Liver (tissue), 9 donors: ENCODE measurements around the gene GRID1. TPM values are rescaled to one million over a fixed set of nuclear protein-coding genes. Genes with fewer than 3 reads are reported as not detected.

Experiments used
- DNase-seq: peaks from one replicate; pipeline ENCODE4 v3.0.0-alpha.2; 2017; ENCODE audit warnings: low spot score
- H3K27ac ChIP-seq, 2 donors: one replicate each; pipeline ENCODE4 v1.7.0; 2013; ENCODE audit warnings: inconsistent platforms in 2 of 2, low read length in 2 of 2, control low read depth in 1 of 2, low read depth in 1 of 2, mild to moderate bottlenecking in 1 of 2
- H3K27me3 ChIP-seq, 4 donors: one replicate each; pipeline versions ENCODE4 v1.6.1 to v1.7.0; 2013; ENCODE audit warnings: low read length in 3 of 4, inconsistent platforms in 1 of 4, mild to moderate bottlenecking in 1 of 4, moderate library complexity in 1 of 4; ENCODE audit not compliant: control insufficient read depth in 4 of 4, insufficient read depth in 4 of 4
- H3K36me3 ChIP-seq, 4 donors: one replicate each; pipeline versions ENCODE4 v1.6.1 to v1.7.0; 2013; ENCODE audit warnings: low read length in 3 of 4, mild to moderate bottlenecking in 3 of 4, low read depth in 1 of 4, moderate library complexity in 1 of 4; ENCODE audit not compliant: control insufficient read depth in 4 of 4, insufficient read depth in 3 of 4
- H3K4me1 ChIP-seq, 4 donors: one replicate each; pipeline versions ENCODE4 v1.6.1 to v1.7.0; 2013; ENCODE audit warnings: low read length in 3 of 4, mild to moderate bottlenecking in 3 of 4, moderate library complexity in 1 of 4; ENCODE audit not compliant: control insufficient read depth in 4 of 4, insufficient read depth in 4 of 4
- H3K4me3 ChIP-seq, 3 donors: one replicate each; pipeline versions ENCODE4 v1.6.1 to v1.7.0; 2013; ENCODE audit warnings: low read length in 3 of 3, control low read depth in 1 of 3, low read depth in 1 of 3, mild to moderate bottlenecking in 1 of 3
- H3K9ac ChIP-seq, 2 donors: one replicate each; pipeline ENCODE4 v1.7.0; 2013; ENCODE audit warnings: low read length in 2 of 2, mild to moderate bottlenecking in 2 of 2, moderate library complexity in 2 of 2, control low read depth in 1 of 2, low read depth in 1 of 2
- H3K9me3 ChIP-seq, 4 donors: one replicate each; pipeline versions ENCODE4 v1.6.1 to v1.7.0; 2013; ENCODE audit warnings: low read length in 3 of 4; ENCODE audit not compliant: control insufficient read depth in 4 of 4
- ATF3 ChIP-seq: IDR thresholded peaks from 2 replicates; pipeline ENCODE4 v1.6.1; 2016; ENCODE audit warnings: antibody characterized with exemption
- CTCF ChIP-seq: fragments of 150-350 bp; IDR thresholded peaks from 2 replicates; pipeline ENCODE4 v1.5.1; 2017; ENCODE audit warnings: improper control_type of control experiment, low read depth, low read length; ENCODE audit not compliant: missing input control
- EGR1 ChIP-seq, 2 donors: IDR thresholded peaks; 2 replicates each; pipeline ENCODE4 v1.6.1; 2016 to 2018; ENCODE audit warnings: antibody characterized with exemption in 2 of 2, low read depth in 2 of 2
- FOXA1 ChIP-seq: IDR thresholded peaks from 2 replicates; pipeline ENCODE4 v1.6.1; 2016; ENCODE audit warnings: antibody characterized with exemption
- FOXA2 ChIP-seq: IDR thresholded peaks from 2 replicates; pipeline ENCODE4 v1.6.1; 2016; ENCODE audit warnings: antibody characterized with exemption
- GABPA ChIP-seq, 2 donors: IDR thresholded peaks in 1 of 2; conservative IDR thresholded peaks in 1 of 2; 2 replicates each; pipeline ENCODE4 v1.6.1; 2016; ENCODE audit warnings: antibody characterized with exemption in 2 of 2, mild to moderate bottlenecking in 1 of 2, moderate library complexity in 1 of 2
- HNF4A ChIP-seq, 2 donors: conservative IDR thresholded peaks; 2 replicates each; pipeline ENCODE4 v1.6.1; 2016; ENCODE audit warnings: antibody characterized with exemption in 2 of 2, mild to moderate bottlenecking in 2 of 2
- HNF4G ChIP-seq: IDR thresholded peaks from 2 replicates; pipeline ENCODE4 v1.6.1; 2016; ENCODE audit warnings: antibody characterized with exemption
- JUND ChIP-seq, 2 donors: IDR thresholded peaks; 2 replicates each; pipeline ENCODE4 v1.6.1; 2016; ENCODE audit warnings: antibody characterized with exemption in 2 of 2
- NR2F2 ChIP-seq: IDR thresholded peaks from 2 replicates; pipeline ENCODE4 v1.6.1; 2016; ENCODE audit warnings: antibody characterized with exemption
- RAD21 ChIP-seq, 2 donors: IDR thresholded peaks; 2 replicates each; pipeline ENCODE4 v1.6.1; 2016; ENCODE audit warnings: antibody characterized with exemption in 2 of 2, mild to moderate bottlenecking in 2 of 2
- RXRA ChIP-seq, 2 donors: IDR thresholded peaks; 2 replicates each; pipeline ENCODE4 v1.6.1; 2017 to 2018; ENCODE audit warnings: antibody characterized with exemption in 2 of 2, mild to moderate bottlenecking in 1 of 2
- SP1 ChIP-seq: IDR thresholded peaks from 2 replicates; pipeline ENCODE4 v1.6.1; 2018; ENCODE audit warnings: antibody characterized with exemption, mild to moderate bottlenecking
- TAF1 ChIP-seq: conservative IDR thresholded peaks from 2 replicates; pipeline ENCODE4 v1.6.1; 2016; ENCODE audit warnings: antibody characterized with exemption, mild to moderate bottlenecking
- YY1 ChIP-seq: IDR thresholded peaks from 2 replicates; pipeline ENCODE4 v1.6.1; 2016; ENCODE audit warnings: antibody characterized with exemption, mild to moderate bottlenecking
- ZBTB33 ChIP-seq: IDR thresholded peaks from 2 replicates; pipeline ENCODE4 v1.6.1; 2016; ENCODE audit warnings: antibody characterized with exemption
- WGBS: extraction: QIAGEN DNeasy Blood & Tissue Kit; methylation state at CpG from one replicate; pipeline ENCODE4 v1.1.7; 2013; 5-methylcytosine and 5-hydroxymethylcytosine counted together
- polyA plus RNA-seq, 2 donors: library from polyadenylated mRNA; stranded (reverse) in 1 of 2; unstranded in 1 of 2; fragments of 200-250 nt in 1 of 2; fragments of >200 nt in 1 of 2; fragmentation: Nextera tagmentation in 1 of 2; extraction: Ambion mirVana in 1 of 2; gene quantifications; one replicate each; pipeline versions ENCODE4 v1.2.1 to v1.2.3, GENCODE V29; 2013 to 2015
- total RNA-seq, 2 donors: library from RNA; depleted of rRNA; stranded (reverse); fragments of >200 nt; gene quantifications; one replicate each; pipeline ENCODE4 v1.2.3, GENCODE V29; 2014
- TF ChIP-seq, protein P1 (sequence below): IDR thresholded peaks from 2 replicates; pipeline ENCODE4 v1.6.1; 2016; ENCODE audit warnings: antibody characterized with exemption
- TF ChIP-seq, protein P2 (sequence below): IDR thresholded peaks from 2 replicates; pipeline ENCODE4 v1.6.1; 2016; ENCODE audit warnings: antibody characterized with exemption, mild to moderate bottlenecking
- donor health status: healthy.
- donor health status: healthy.
- donor health status: healthy.
- donor health status: healthy.
- donor health status: healthy.

Gene GRID1
- total and polyA plus RNA-seq, 4 donors, result 0.09 to 0.17 (median 0.14) TPM; not detected in 1

- 62% methylated on average over 3 of the region's 3 CpGs for WGBS
- no peaks in the 10 kb centered on the region for H3K9me3 ChIP-seq
- no peaks in the 10 kb centered on the region for H3K36me3 ChIP-seq
- H3K27me3 ChIP-seq, result no peaks in the 10 kb centered on the region
- DNase-seq, result no peak
- H3K4me1 ChIP-seq, result no peaks in the 10 kb centered on the region
- TF ChIP-seq HNF4A (conservative IDR thresholded peaks at IDR 0.05) (no peak), ATF3 (no peak), RAD21 (IDR thresholded peaks at IDR 0.05) (no peak), SP1 (no peak), RXRA (IDR thresholded peaks at IDR 0.05) (no peak), FOXA2 (no peak), FOXA1 (no peak), GABPA (IDR thresholded peaks at IDR 0.05 in 1 of 2, conservative IDR thresholded peaks at IDR 0.05 in 1 of 2) (no peak), NR2F2 (no peak), ZBTB33 (no peak), HNF4G (no peak), CTCF (no peak), YY1 (no peak)
- TF ChIP-seq, protein P1, sequence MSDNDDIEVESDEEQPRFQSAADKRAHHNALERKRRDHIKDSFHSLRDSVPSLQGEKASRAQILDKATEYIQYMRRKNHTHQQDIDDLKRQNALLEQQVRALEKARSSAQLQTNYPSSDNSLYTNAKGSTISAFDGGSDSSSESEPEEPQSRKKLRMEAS, result no peak
- H3K4me3 ChIP-seq, result no peak overlapping the region
- H3K9ac ChIP-seq, result no peak overlapping the region
- H3K27ac ChIP-seq, result no peak overlapping the region
Observed at GRCh38 chr10:85719408-85719807, 647.2 kb downstream of the GRID1 start.

- Histone ChIP-seq H3K27ac (no peak overlapping the region), H3K36me3 (no peaks in the 10 kb centered on the region), H3K4me3 (no peak overlapping the region), H3K9me3 (no peaks in the 10 kb centered on the region), H3K4me1 (no peaks in the 10 kb centered on the region), H3K9ac (no peak overlapping the region), H3K27me3 (no peaks in the 10 kb centered on the region)
- WGBS, result 75% methylated on average over 4 of the region's 4 CpGs
- no peak for DNase-seq
- TF ChIP-seq ATF3 (no peak), JUND (IDR thresholded peaks at IDR 0.05) (no peak), NR2F2 (no peak), SP1 (no peak), HNF4G (no peak), GABPA (IDR thresholded peaks at IDR 0.05 in 1 of 2, conservative IDR thresholded peaks at IDR 0.05 in 1 of 2) (no peak), FOXA1 (no peak), CTCF (no peak), TAF1 (no peak), HNF4A (conservative IDR thresholded peaks at IDR 0.05) (no peak), RXRA (IDR thresholded peaks at IDR 0.05) (no peak), YY1 (no peak), FOXA2 (no peak), ZBTB33 (no peak), RAD21 (IDR thresholded peaks at IDR 0.05) (no peak), EGR1 (IDR thresholded peaks at IDR 0.05; ENCODE audit: low read depth in 2 of 2) (no peak)
- TF ChIP-seq, protein P1, result no peak
- TF ChIP-seq, protein P2, sequence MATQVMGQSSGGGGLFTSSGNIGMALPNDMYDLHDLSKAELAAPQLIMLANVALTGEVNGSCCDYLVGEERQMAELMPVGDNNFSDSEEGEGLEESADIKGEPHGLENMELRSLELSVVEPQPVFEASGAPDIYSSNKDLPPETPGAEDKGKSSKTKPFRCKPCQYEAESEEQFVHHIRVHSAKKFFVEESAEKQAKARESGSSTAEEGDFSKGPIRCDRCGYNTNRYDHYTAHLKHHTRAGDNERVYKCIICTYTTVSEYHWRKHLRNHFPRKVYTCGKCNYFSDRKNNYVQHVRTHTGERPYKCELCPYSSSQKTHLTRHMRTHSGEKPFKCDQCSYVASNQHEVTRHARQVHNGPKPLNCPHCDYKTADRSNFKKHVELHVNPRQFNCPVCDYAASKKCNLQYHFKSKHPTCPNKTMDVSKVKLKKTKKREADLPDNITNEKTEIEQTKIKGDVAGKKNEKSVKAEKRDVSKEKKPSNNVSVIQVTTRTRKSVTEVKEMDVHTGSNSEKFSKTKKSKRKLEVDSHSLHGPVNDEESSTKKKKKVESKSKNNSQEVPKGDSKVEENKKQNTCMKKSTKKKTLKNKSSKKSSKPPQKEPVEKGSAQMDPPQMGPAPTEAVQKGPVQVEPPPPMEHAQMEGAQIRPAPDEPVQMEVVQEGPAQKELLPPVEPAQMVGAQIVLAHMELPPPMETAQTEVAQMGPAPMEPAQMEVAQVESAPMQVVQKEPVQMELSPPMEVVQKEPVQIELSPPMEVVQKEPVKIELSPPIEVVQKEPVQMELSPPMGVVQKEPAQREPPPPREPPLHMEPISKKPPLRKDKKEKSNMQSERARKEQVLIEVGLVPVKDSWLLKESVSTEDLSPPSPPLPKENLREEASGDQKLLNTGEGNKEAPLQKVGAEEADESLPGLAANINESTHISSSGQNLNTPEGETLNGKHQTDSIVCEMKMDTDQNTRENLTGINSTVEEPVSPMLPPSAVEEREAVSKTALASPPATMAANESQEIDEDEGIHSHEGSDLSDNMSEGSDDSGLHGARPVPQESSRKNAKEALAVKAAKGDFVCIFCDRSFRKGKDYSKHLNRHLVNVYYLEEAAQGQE, result no peak
Observed at GRCh38 chr10:85713885-85714284, 652.7 kb downstream of the GRID1 start.
